Measurements from ENCODE around the gene EIF4A3.
A peak's percentile ranks its signal among the peaks of the same experiment; 100 is the strongest.

EIF4A3 gene

DNA sequence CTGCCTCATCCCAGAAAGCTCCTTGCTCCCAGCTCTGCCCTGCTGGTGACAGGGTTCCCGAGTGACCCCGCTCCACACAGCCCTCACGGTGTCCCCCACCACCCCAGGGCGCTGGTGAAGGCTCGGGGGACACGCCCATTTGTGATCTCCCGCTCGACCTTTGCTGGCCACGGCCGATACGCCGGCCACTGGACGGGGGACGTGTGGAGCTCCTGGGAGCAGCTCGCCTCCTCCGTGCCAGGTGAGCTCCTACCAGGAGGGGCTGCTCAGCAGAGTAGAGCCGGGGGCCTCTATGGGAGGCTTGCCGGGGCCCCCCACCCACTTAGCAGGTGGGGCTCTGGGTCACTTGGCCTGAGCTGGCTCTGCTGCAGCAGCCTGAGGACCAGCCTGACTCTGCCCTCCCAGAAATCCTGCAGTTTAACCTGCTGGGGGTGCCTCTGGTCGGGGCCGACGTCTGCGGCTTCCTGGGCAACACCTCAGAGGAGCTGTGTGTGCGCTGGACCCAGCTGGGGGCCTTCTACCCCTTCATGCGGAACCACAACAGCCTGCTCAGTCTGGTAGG lies 34.4 kb downstream of the EIF4A3 start:
- DNase-seq (ENCODE audit: low spot score) = no peak

DNA sequence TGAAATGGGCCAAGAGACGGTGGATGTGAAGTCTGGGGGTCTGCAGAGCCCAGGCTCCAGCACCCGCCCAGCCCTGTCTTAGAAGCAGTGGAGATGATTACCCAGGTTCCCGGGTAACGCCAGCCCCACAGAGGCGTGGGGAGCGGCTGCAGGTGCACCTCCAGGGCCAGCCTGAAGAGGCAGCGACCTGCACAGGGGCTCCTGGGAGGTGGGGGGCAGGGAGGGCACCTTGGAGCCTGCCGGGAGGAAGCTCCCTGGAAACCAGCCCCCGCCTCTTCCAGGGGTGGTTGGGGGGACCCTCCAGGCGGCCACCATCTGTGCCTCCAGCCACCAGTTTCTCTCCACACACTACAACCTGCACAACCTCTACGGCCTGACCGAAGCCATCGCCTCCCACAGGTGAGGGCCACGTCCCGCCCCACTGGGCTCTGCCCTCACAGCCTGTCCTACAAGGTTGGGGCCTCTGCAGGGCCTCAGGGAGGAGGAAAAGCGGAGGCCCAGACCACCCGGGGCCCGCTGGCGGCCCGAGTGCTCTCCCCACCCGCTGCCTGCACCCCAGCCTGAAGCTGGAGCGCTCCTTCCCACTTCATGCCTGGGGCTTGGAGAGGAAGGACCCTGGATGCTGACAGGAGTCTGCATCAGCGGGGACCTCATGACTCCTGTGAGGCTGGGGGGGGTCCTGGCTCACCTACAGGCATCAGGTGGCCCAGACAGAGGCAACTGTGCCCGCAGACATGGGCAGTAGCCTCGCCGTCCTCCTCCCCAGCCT lies 35.0 kb downstream of the EIF4A3 start:
- DNase-seq (ENCODE audit: low spot score) = no peak

DNA sequence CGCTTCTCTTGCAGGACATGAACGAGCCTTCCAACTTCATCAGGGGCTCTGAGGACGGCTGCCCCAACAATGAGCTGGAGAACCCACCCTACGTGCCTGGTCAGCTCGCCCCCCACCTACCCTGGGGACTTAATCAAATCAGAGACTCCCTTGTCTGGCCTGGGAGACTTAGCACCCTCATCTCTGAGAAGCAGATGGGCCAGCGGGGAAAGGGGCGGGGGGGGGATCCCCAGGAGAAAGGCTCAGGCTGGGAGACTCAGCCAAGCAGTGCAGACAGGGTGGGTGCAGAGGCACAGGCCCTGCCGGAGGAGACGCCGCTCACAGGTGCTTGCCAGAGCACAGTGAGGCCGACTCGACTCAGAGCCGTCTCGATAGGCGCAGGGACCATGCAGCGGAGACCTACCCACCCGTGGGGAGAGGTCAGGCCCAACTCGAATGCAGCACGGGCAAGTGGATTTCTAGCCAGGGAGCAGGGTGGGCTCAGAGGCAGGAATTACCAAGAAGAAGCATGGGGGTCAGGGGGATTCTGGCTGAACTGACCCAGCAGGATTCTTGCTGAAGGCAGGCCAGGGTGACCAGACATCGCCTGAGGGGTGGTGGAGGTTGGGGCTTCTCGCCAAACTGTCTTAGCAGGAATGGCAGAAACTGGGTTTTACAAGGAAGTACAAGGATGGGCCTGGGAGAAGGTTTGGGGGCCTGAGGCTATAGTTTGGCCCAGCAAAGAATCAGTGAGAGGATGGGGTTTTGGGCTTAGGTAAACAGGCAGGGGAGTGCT lies 35.8 kb downstream of the EIF4A3 start:
- no peak for DNase-seq (ENCODE audit: low spot score)

DNA sequence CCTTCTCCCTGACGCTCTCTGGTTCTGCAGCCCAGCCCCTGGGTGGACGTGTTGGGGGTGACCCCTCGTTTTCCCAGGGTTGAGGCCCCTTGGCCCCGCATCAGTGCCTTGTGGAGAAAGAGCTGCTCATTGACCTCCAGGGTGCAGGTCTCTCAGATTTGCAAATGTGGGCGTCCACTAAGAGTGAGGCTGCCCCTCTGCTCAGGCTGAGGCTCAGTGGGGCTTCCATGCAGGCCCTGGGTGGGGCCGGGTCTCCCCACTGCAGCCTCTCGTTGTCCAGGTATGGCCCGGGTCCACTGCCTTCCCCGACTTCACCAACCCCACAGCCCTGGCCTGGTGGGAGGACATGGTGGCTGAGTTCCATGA lies 36.5 kb downstream of the EIF4A3 start:
- no peak for DNase-seq (ENCODE audit: low spot score)

DNA sequence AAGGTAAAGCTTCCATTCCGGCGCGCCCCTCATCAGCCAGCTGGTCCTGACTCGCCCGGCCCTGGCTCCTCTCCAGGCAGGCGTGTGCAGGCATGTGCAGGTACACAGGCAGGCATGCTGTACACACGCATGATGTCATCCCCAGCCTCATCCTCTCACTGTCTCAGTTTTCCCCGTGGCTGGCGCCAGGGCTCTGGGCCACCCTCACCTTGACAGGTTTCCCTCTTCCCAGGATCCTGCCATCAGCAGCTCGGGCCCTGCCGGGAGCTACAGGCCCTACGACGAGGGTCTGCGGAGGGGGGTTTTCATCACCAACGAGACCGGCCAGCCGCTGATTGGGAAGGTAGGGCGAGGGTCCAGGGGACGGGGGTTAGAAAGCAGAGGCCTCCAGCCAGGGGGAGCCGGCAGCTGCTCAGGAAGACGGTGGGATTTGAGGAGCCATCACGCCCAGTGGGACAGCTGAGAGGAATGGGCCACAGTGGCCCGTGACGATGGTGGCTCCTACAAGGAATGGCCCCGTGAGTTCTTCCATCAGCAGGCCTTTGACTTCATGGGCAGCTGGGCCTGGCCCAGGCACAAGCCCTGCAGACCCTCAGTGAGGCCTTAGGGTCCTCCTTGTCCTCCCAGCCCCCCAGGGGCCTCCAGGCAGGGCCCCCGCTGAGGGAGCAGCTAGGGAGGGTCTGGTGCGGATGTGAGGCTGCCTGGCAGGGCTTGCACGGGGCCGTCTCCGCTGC lies 37.0 kb downstream of the EIF4A3 start:
- DNase-seq (ENCODE audit: low spot score) = no peak

DNA sequence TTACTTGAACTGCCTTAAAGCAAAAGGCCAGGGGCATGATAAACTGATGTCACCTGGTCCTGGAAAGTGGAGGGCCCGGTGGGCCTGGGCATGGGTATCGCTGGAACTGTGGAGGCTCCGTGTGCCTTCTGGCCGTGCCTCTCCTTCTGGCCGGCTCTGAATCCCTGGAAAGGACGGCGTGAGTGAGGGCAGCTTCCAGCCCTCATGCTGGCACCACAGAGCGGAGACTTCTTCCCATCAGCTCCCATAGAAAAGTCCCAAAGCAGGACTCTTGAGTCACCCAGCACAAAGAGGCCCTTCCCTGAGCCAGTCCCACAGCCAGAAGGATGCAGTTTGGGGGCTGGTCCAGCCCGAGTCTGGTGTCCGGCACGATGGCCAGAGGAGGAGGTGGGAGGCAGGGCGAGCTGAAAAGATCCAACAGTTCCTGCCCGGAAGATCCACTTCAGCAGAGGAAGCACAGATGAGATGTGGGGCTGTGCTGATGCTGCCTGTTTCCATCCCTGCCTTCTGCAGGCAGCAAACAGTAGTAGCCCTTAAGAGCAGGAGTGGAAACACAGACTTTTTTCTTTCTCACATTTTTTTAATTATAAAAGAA lies 37.8 kb downstream of the EIF4A3 start:
- no peak for DNase-seq (ENCODE audit: low spot score)

DNA sequence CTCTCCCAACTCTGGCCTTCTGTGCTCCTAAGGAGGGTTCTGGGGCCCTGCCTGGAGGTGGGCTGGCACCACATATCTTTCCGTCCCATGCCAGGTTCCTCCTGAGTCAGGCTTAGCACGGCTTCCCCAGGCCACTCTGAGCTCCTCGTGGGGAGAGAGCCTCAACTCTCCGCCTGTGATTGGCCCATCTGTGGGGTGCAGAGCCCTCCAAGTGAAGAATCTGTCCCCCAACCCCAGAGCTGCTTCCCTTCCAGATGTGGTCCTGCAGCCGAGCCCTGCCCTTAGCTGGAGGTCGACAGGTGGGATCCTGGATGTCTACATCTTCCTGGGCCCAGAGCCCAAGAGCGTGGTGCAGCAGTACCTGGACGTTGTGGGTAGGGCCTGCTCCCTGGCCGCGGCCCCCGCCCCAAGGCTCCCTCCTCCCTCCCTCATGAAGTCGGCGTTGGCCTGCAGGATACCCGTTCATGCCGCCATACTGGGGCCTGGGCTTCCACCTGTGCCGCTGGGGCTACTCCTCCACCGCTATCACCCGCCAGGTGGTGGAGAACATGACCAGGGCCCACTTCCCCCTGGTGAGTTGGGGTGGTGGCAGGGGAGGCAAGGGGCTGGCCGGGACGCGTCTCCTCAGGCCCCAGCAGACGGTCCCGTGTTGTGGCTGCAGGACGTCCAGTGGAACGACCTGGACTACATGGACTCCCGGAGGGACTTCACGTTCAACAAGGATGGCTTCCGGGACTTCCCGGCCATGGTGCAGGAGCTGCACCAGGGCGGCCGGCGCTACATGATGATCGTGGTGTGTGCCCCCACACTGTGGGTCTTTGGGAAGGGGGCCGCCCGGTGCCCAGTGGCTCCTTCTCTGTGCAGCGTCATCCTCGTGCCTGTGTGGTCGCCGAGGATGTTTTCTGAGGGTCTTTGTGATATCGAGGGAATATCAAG lies 38.6 kb downstream of the EIF4A3 start:
- no peak for DNase-seq (ENCODE audit: low spot score)

DNA sequence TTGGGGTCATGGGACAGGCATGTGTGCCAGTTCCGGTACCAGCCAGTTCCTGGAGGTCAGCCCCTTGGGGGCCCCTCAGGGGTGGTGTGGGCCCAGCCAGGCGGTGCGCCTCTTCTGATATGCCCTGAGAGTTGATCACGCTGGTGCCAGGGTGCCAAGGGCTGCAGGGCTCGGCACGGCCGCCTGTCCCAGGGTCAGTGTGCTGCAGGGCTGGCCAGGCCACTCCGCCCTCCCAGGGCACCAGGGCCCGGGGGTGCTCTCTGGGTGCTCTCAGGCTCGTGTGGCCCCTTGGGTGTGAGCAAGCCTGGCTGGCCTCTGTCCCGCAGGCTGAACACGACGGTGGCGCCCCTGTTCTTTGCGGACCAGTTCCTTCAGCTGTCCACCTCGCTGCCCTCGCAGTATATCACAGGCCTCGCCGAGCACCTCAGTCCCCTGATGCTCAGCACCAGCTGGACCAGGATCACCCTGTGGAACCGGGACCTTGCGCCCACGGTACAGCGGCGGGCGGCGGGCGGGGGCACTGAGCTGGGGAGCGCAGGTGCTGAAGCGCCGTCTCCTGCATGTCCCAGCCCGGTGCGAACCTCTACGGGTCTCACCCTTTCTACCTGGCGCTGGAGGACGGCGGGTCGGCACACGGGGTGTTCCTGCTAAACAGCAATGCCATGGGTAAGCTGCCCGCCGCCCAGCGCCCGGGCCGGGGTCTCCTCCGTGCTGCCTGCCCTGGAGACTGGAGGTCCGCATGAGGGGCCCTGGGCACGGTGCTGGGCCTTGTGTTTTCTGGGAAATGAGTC lies 39.5 kb downstream of the EIF4A3 start:
- no peak for DNase-seq (ENCODE audit: low spot score)

DNA sequence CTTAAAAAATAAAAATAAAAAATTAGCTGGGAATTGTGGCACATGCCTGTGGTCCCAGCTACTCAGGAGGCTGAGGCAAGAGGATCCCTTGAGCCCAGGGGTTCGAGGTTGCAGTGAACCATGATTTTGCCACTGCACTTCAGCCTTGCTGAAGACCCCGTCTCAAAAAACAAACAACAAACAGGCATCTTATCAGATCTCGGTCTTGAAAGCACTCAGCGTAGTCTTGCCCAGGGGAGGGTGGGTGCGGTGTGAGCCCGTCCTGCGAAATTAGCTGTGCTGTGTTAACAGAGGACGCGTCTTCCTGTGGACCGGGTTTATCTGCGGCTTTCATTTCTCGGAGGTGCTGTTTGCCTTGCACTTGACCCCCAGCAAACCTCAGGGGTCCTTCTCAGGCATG lies 40.2 kb downstream of the EIF4A3 start:
- no peak for DNase-seq (ENCODE audit: low spot score)

DNA sequence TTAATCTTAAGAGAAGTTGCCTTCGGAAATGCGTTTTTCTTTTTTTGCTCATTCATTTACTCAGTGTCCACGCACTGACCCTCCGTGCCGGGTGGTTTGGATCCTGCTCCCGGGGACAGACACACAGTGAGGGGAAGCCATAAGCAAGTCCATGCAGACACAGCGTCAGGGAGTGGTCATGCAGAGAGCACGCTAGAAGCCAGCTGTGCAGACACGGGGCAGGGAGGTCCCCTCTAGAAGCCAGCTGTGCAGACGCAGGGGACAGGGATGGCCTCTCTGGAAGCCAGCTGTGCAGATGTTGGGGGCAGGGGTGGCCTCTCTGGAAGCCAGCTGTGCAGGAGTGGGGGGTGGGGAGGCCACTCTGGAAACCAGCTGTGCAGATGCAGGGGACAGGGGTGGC lies 40.8 kb downstream of the EIF4A3 start:
- DNase-seq (ENCODE audit: low spot score) = no peak

DNA sequence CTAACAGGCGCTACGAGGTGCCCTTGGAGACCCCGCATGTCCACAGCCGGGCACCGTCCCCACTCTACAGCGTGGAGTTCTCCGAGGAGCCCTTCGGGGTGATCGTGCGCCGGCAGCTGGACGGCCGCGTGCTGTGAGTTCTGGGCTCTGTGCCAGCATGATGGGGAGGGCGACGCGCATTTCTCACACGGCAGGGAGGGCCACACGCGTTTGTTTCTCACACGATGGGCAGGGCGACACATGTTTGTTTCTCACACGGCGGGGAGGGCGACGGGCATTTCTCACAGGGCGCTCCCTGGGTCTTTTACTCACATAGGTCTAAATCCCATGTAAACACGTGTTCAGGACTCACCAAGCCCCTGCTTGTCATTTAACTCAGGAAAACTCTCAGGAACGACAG lies 41.2 kb downstream of the EIF4A3 start:
- DNase-seq (ENCODE audit: low spot score) = no peak

DNA sequence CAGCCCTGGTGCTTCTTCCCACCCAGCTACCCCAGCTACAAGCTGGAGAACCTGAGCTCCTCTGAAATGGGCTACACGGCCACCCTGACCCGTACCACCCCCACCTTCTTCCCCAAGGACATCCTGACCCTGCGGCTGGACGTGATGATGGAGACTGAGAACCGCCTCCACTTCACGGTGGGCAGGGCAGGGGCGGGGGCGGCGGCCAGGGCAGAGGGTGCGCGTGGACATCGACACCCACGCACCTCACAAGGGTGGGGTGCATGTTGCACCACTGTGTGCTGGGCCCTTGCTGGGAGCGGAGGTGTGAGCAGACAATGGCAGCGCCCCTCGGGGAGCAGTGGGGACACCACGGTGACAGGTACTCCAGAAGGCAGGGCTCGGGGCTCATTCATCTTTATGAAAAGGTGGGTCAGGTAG lies 42.0 kb downstream of the EIF4A3 start:
- DNase-seq (ENCODE audit: low spot score) = no peak

DNA sequence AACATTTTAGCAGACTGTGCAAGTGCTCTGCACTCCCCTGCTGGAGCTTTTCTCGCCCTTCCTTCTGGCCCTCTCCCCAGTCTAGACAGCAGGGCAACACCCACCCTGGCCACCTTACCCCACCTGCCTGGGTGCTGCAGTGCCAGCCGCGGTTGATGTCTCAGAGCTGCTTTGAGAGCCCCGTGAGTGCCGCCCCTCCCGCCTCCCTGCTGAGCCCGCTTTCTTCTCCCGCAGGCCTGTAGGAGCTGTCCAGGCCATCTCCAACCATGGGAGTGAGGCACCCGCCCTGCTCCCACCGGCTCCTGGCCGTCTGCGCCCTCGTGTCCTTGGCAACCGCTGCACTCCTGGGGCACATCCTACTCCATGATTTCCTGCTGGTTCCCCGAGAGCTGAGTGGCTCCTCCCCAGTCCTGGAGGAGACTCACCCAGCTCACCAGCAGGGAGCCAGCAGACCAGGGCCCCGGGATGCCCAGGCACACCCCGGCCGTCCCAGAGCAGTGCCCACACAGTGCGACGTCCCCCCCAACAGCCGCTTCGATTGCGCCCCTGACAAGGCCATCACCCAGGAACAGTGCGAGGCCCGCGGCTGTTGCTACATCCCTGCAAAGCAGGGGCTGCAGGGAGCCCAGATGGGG lies 42.5 kb downstream of the EIF4A3 start:
- DNase-seq (ENCODE audit: low spot score) = no peak

DNA sequence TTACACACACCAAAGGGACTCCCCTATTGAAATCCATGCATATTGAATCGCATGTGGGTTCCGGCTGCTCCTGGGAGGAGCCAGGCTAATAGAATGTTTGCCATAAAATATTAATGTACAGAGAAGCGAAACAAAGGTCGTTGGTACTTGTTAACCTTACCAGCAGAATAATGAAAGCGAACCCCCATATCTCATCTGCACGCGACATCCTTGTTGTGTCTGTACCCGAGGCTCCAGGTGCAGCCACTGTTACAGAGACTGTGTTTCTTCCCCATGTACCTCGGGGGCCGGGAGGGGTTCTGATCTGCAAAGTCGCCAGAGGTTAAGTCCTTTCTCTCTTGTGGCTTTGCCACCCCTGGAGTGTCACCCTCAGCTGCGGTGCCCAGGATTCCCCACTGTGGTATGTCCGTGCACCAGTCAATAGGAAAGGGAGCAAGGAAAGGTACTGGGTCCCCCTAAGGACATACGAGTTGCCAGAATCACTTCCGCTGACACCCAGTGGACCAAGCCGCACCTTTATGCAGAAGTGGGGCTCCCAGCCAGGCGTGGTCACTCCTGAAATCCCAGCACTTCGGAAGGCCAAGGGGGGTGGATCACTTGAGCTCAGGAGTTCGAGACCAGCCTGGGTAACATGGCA lies 43.4 kb downstream of the EIF4A3 start:
- no peak for DNase-seq (ENCODE audit: low spot score)

DNA sequence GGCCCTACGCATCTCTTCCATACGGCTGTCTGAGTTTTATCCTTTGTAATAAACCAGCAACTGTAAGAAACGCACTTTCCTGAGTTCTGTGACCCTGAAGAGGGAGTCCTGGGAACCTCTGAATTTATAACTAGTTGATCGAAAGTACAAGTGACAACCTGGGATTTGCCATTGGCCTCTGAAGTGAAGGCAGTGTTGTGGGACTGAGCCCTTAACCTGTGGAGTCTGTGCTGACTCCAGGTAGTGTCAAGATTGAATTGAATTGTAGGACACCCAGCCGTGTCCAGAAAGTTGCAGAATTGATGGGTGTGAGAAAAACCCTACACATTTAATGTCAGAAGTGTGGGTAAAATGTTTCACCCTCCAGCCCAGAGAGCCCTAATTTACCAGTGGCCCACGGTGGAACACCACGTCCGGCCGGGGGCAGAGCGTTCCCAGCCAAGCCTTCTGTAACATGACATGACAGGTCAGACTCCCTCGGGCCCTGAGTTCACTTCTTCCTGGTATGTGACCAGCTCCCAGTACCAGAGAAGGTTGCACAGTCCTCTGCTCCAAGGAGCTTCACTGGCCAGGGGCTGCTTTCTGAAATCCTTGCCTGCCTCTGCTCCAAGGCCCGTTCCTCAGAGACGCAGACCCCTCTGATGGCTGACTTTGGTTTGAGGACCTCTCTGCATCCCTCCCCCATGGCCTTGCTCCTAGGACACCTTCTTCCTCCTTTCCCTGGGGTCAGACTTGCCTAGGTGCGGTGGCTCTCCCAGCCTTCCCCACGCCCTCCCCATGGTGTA lies 44.1 kb downstream of the EIF4A3 start:
- no peak for DNase-seq (ENCODE audit: low spot score)

DNA sequence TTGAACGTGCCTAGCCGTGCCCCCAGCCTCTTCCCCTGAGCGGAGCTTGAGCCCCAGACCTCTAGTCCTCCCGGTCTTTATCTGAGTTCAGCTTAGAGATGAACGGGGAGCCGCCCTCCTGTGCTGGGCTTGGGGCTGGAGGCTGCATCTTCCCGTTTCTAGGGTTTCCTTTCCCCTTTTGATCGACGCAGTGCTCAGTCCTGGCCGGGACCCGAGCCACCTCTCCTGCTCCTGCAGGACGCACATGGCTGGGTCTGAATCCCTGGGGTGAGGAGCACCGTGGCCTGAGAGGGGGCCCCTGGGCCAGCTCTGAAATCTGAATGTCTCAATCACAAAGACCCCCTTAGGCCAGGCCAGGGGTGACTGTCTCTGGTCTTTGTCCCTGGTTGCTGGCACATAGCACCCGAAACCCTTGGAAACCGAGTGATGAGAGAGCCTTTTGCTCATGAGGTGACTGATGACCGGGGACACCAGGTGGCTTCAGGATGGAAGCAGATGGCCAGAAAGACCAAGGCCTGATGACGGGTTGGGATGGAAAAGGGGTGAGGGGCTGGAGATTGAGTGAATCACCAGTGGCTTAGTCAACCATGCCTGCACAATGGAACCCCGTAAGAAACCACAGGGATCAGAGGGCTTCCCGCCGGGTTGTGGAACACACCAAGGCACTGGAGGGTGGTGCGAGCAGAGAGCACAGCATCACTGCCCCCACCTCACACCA lies 44.8 kb downstream of the EIF4A3 start:
- DNase-seq (ENCODE audit: low spot score) = peak; percentile 51

DNA sequence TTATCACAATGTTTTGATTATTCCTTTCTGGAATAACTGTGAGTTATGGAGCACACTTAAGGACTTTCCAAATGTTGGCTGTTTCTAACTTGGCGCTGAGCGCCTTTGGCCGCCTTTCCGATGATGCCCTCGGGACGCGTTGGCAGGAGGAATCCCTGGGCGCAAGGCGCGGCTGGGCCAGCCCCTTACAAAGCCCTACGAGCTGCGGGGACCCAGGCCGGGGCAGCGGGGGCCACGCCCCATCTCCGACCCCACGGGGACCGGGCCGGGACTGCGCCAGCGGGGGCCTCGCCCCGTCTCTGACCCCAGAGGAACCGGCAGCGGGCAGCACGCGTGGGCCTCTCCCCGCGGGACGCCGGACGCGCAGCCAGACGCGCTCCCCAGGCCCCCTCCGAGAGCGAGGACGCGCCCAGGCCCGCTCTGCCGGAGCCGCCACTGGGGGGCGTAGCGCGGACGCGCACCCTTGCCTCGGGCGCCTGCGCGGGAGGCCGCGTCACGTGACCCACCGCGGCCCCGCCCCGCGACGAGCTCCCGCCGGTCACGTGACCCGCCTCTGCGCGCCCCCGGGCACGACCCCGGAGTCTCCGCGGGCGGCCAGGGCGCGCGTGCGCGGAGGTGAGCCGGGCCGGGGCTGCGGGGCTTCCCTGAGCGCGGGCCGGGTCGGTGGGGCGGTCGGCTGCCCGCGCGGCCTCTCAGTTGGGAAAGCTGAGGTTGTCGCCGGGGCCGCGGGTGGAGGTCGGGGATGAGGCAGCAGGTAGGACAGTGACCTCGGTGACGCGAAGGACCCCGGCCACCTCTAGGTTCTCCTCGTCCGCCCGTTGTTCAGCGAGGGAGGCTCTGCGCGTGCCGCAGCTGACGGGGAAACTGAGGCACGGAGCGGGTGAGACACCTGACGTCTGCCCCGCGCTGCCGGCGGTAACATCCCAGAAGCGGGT lies 45.6 kb downstream of the EIF4A3 start, which contains the start of gene GAA:
Gene GAA, plus strand, starts transcription at position 571 of the 935 bp plus-strand sequence. CDS start 3,006 bp downstream, outside the sequence.
- peak; percentile 97 for DNase-seq (ENCODE audit: low spot score)

All from hepatic stellate cell (primary cell).